A673 (cell line): ENCODE measurements around the gene HECW1.

Source experiments
- EZH2 ChIP-seq: fragments of 200-600 bp; sonication (generic); IDR thresholded peaks from 2 replicates; pipeline ENCODE4 v1.6.1; 2017; ENCODE audit warnings: borderline replicate concordance, low read depth, mild to moderate bottlenecking, mixed read lengths, antibody characterized with exemption, low read length; ENCODE audit not compliant: poor library complexity, severe bottlenecking
- TF ChIP-seq, protein P1 (sequence below): fragments of 300-800, 200-600 bp; sonication (generic); conservative IDR thresholded peaks from 2 replicates; pipeline ENCODE4 v1.5.1; 2017; ENCODE audit warnings: low read depth, mild to moderate bottlenecking, antibody characterized with exemption, low read length, moderate library complexity, mixed read lengths

DNA sequence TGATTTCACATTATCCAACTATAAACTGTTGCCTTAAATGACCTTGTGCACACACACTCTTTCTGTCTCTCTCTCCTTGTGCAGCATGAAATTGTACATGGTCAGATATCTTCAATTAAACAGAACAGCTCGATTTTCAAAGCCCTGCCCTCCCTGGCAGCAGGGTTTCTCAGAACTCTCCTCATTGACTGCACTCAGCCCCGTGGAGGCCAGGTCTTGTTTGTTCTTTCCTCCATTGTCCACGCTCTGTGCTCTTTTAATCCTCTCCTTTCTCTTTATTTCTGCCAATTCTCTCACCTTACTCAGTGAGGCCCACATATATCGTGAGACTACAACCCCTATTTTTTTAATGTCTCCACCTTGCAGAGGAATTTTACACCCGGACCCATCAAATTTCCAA is 294.5 kb downstream of the HECW1 start:
- no peak for TF ChIP-seq EZH2
- TF ChIP-seq, protein P1, sequence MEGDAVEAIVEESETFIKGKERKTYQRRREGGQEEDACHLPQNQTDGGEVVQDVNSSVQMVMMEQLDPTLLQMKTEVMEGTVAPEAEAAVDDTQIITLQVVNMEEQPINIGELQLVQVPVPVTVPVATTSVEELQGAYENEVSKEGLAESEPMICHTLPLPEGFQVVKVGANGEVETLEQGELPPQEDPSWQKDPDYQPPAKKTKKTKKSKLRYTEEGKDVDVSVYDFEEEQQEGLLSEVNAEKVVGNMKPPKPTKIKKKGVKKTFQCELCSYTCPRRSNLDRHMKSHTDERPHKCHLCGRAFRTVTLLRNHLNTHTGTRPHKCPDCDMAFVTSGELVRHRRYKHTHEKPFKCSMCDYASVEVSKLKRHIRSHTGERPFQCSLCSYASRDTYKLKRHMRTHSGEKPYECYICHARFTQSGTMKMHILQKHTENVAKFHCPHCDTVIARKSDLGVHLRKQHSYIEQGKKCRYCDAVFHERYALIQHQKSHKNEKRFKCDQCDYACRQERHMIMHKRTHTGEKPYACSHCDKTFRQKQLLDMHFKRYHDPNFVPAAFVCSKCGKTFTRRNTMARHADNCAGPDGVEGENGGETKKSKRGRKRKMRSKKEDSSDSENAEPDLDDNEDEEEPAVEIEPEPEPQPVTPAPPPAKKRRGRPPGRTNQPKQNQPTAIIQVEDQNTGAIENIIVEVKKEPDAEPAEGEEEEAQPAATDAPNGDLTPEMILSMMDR = no peak
